ENCODE results near the gene THBS1.

GRCh38 chr15:39618063-39618823 is 37.4 kb downstream of the THBS1 start:
- TF ChIP-seq CTCF (IDR thresholded peaks at IDR 0.05) (no peak), EZH2 (IDR thresholded peaks at IDR 0.05; ENCODE audit: borderline replicate concordance, insufficient read depth, low read depth, low read length, poor library complexity, severe bottlenecking) (no peak)
